Measurements from ENCODE around the gene SRP14. TPM values are rescaled to one million over a fixed set of nuclear protein-coding genes. Genes with fewer than 3 reads are reported as not detected.

The SRP14 gene
- total RNA-seq, 4 donors from 2014 or later: 142 to 485 (median 230) TPM

GRCh38 chr15:40010686-40011085 lies 28.3 kb downstream of the SRP14 start:
- no peaks in the 10 kb centered on the region for H3K4me1 ChIP-seq
- no peaks in the 10 kb centered on the region for H3K27me3 ChIP-seq
- TF ChIP-seq POLR2A (IDR thresholded peaks at IDR 0.05) (no peak), CTCF (IDR thresholded peaks at IDR 0.05) (no peak)
- no peak for DNase-seq
- H3K4me3 ChIP-seq: no peak overlapping the region
- intact Hi-C loops (cut with DNase I; ENCODE audit: low total_unique reads): no loop called here
- no peaks in the 10 kb centered on the region for H3K36me3 ChIP-seq
- no peaks in the 10 kb centered on the region for H3K9me3 ChIP-seq
- no peak overlapping the region for H3K27ac ChIP-seq

GRCh38 chr15:40008061-40008765 lies 30.8 kb downstream of the SRP14 start:
- Histone ChIP-seq H3K4me1 (no peaks in the 10 kb centered on the region), H3K4me3 (no peak overlapping the region), H3K27me3 (no peaks in the 10 kb centered on the region), H3K36me3 (no peaks in the 10 kb centered on the region), H3K9me3 (no peaks in the 10 kb centered on the region), H3K27ac (no peak overlapping the region)
- no peak for DNase-seq
- intact Hi-C loops (cut with DNase I; ENCODE audit: low total_unique reads): no loop called here
- TF ChIP-seq POLR2A (IDR thresholded peaks at IDR 0.05): no peak
- TF ChIP-seq CTCF (IDR thresholded peaks at IDR 0.05): no peak

- H3K27me3 ChIP-seq: no peaks in the 10 kb centered on the region
- H3K36me3 ChIP-seq: no peaks in the 10 kb centered on the region
- TF ChIP-seq POLR2A (IDR thresholded peaks at IDR 0.05) (no peak), CTCF (IDR thresholded peaks at IDR 0.05) (no peak)
- intact Hi-C loops (cut with DNase I; ENCODE audit: low total_unique reads): no loop called here
- no peak overlapping the region for H3K27ac ChIP-seq
- H3K9me3 ChIP-seq: no peaks in the 10 kb centered on the region
- no peaks in the 10 kb centered on the region for H3K4me1 ChIP-seq
- no peak for DNase-seq
- no peak overlapping the region for H3K4me3 ChIP-seq
These were observed 32.3 kb downstream of the SRP14 start for GRCh38 chr15:40006646-40007045.

- H3K27me3 ChIP-seq: no peaks in the 10 kb centered on the region
- intact Hi-C loops (cut with DNase I; ENCODE audit: low total_unique reads): no loop called here
These were observed 33.0 kb downstream of the SRP14 start for GRCh38 chr15:40006003-40006402.

GRCh38 chr15:40003116-40003916 lies 35.7 kb downstream of the SRP14 start:
- no peaks in the 10 kb centered on the region for H3K4me1 ChIP-seq
- no peak overlapping the region for H3K27ac ChIP-seq
- H3K36me3 ChIP-seq: no peaks in the 10 kb centered on the region
- no peak for DNase-seq
- intact Hi-C loops (cut with DNase I; ENCODE audit: low total_unique reads): no loop called here
- no peaks in the 10 kb centered on the region for H3K9me3 ChIP-seq
- TF ChIP-seq POLR2A (IDR thresholded peaks at IDR 0.05) (no peak), CTCF (IDR thresholded peaks at IDR 0.05) (no peak)
- H3K27me3 ChIP-seq: no peaks in the 10 kb centered on the region
- no peak overlapping the region for H3K4me3 ChIP-seq

More at GRCh38 chr15:40006003-40006402, 33.0 kb downstream of the SRP14 start:
- Histone ChIP-seq H3K4me1 (no peaks in the 10 kb centered on the region), H3K36me3 (no peaks in the 10 kb centered on the region), H3K9me3 (no peaks in the 10 kb centered on the region), H3K4me3 (no peak overlapping the region), H3K27ac (no peak overlapping the region)
- no peak for DNase-seq
- TF ChIP-seq POLR2A (IDR thresholded peaks at IDR 0.05): no peak
